ENCODE data around the gene AK9.

GRCh38 chr6:109472132-109472995 lies 218.6 kb downstream of the AK9 start:
- TF ChIP-seq CTCF (IDR thresholded peaks at IDR 0.05 in 4 of 5, conservative IDR thresholded peaks at IDR 0.05 in 1 of 5) (no peak), POLR2A (IDR thresholded peaks at IDR 0.05) (no peak)

Data from gastrocnemius medialis (tissue), 4 donors.